ENCODE results near the gene BRIP1. TPM values are rescaled to one million over a fixed set of nuclear protein-coding genes. Genes with fewer than 3 reads are reported as not detected.

Gene BRIP1
- total RNA-seq, 2 experiments from 2014 or later: 20.1 TPM

DNA sequence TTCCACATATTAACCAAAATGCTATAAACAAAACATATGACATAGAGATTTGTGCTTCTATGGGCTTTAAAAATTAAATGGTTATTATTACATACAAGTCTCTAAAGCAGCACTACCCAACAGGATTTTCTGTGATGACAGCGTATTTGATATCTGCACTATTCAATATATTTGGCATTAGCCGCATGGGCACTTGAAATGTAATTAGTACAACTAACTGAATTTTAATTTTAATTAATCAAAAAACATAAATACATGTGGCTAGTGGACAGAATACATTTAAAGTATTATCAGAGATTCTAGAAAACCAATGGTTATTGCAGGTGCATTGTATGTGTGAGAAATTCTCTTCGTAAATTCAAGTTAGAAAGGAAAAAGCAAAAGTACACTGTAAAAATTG, 45.9 kb downstream of the BRIP1 start:
- H3K27ac Mint-ChIP-seq: no peak overlapping the region
- DNase-seq: no peak
- POLR2A ChIA-PET: no interaction called here

GRCh38 chr17:61816538-61816937, 46.8 kb downstream of the BRIP1 start:
- Mint-ChIP-seq H3K36me3 (peaks cover 42% of the 10 kb centered on the region), H3K4me1 (peaks cover 3% of the 10 kb centered on the region), H3K9me3 (peaks cover 3% of the 10 kb centered on the region), H3K27ac (no peak overlapping the region), H3K27me3 (no peaks in the 10 kb centered on the region), H3K4me3 (no peak overlapping the region)
- POLR2A ChIA-PET: no interaction called here
- no peak for DNase-seq
- ATAC-seq (ENCODE audit: low read depth): no peak

More for the DNA sequence above, 45.9 kb downstream of the BRIP1 start:
- H3K4me1 Mint-ChIP-seq: peaks cover 3% of the 10 kb centered on the region
- H3K27me3 Mint-ChIP-seq: no peaks in the 10 kb centered on the region
- no peak overlapping the region for H3K4me3 Mint-ChIP-seq
- peaks cover 47% of the 10 kb centered on the region for H3K36me3 Mint-ChIP-seq
- H3K9me3 Mint-ChIP-seq: peaks cover 5% of the 10 kb centered on the region
- no peak for ATAC-seq (ENCODE audit: low read depth)

- Mint-ChIP-seq H3K27ac (no peak overlapping the region), H3K36me3 (peaks cover 43% of the 10 kb centered on the region), H3K27me3 (no peaks in the 10 kb centered on the region), H3K9me3 (peaks cover 3% of the 10 kb centered on the region), H3K4me3 (no peak overlapping the region), H3K4me1 (peaks cover 3% of the 10 kb centered on the region)
- POLR2A ChIA-PET: no interaction called here
- ATAC-seq (ENCODE audit: low read depth) (no peak), DNase-seq (no peak)
Measured at GRCh38 chr17:61815863-61816503, 47.3 kb downstream of the BRIP1 start.

GRCh38 chr17:61814485-61814884, 48.8 kb downstream of the BRIP1 start:
- no peak overlapping the region for H3K4me3 Mint-ChIP-seq
- ATAC-seq (ENCODE audit: low read depth) (no peak), DNase-seq (no peak)
- no peak overlapping the region for H3K27ac Mint-ChIP-seq
- POLR2A ChIA-PET: no interaction called here
- H3K9me3 Mint-ChIP-seq: peaks cover 2% of the 10 kb centered on the region
- no peaks in the 10 kb centered on the region for H3K27me3 Mint-ChIP-seq
- H3K36me3 Mint-ChIP-seq: peaks cover 37% of the 10 kb centered on the region
- peaks cover 8% of the 10 kb centered on the region for H3K4me1 Mint-ChIP-seq

DNA sequence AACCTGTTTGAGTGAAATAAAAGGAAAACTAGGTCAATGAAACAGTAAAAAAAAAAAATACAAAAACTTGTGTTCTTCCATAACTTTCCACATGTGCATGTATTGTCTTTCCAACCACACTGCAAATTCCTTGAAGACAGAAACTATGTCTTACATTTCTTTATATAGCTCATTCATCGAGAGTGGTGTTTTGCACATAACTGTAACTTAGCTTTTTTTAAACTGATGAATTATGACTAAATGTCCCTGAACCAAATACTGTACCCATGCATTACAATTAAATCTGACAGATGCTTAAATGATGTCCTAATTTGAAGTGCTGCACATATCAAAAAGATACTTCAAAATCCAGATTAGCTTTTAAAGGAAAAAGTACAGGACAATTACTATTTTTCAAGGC, 50.1 kb downstream of the BRIP1 start:
- Mint-ChIP-seq H3K27me3 (no peaks in the 10 kb centered on the region), H3K27ac (no peak overlapping the region), H3K4me1 (peaks cover 6% of the 10 kb centered on the region), H3K9me3 (no peaks in the 10 kb centered on the region), H3K36me3 (peaks cover 32% of the 10 kb centered on the region), H3K4me3 (no peak overlapping the region)
- POLR2A ChIA-PET: interaction anchor here (1.0 kb wide), 1 partner anchor 50 kb away, joined by 3 read pairs; the partner anchor contains the start of gene BRIP1
- DNase-seq: no peak
- no peak for ATAC-seq (ENCODE audit: low read depth)

- Mint-ChIP-seq H3K27me3 (no peaks in the 10 kb centered on the region), H3K9me3 (no peaks in the 10 kb centered on the region), H3K27ac (no peak overlapping the region), H3K4me3 (no peak overlapping the region), H3K4me1 (peaks cover 5% of the 10 kb centered on the region), H3K36me3 (peaks cover 31% of the 10 kb centered on the region)
- ATAC-seq (ENCODE audit: low read depth): no peak
- POLR2A ChIA-PET: interaction anchor here (1.0 kb wide), 1 partner anchor 51 kb away, joined by 3 read pairs; the partner anchor contains the start of gene BRIP1
- DNase-seq: no peak
Measured at GRCh38 chr17:61812747-61813146, 50.6 kb downstream of the BRIP1 start.

DNA sequence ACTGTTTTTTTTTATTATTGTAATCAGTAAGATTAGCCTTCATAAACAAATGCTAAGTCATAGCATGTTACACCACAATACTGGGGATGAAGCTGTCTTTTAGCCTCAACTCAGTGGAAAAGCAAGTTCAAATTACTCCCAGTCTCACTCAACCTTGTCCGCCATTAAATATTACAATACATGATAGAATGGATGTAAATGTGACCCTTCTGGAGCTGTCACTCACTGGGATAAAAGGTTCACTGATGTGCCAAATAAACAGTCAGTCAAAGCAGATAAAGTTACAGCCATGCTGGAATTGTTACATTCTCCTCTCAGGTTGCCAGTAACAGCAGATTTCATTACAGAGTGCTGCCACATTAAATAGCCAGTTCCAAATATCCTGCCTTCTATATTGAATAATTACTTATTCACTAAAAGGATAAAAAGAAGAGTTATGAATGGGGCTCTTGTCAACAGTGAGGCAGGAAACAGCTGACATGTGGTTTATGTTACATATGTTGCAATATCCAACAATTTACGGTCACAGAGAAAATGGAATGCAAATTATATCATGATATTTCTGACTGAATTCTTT, 53.4 kb downstream of the BRIP1 start:
- Mint-ChIP-seq H3K27ac (no peak overlapping the region), H3K9me3 (no peaks in the 10 kb centered on the region), H3K36me3 (peaks cover 25% of the 10 kb centered on the region), H3K27me3 (no peaks in the 10 kb centered on the region), H3K4me1 (peaks cover 7% of the 10 kb centered on the region), H3K4me3 (no peak overlapping the region)
- POLR2A ChIA-PET: no interaction called here
- ATAC-seq (ENCODE audit: low read depth) (no peak), DNase-seq (no peak)

GRCh38 chr17:61808442-61808841, 54.9 kb downstream of the BRIP1 start:
- ATAC-seq (ENCODE audit: low read depth) (no peak), DNase-seq (no peak)
- H3K27ac Mint-ChIP-seq: no peak overlapping the region
- POLR2A ChIA-PET: no interaction called here
- no peaks in the 10 kb centered on the region for H3K27me3 Mint-ChIP-seq
- peaks cover 21% of the 10 kb centered on the region for H3K36me3 Mint-ChIP-seq
- H3K4me1 Mint-ChIP-seq: peaks cover 7% of the 10 kb centered on the region
- H3K9me3 Mint-ChIP-seq: no peaks in the 10 kb centered on the region
- H3K4me3 Mint-ChIP-seq: no peak overlapping the region

DNA sequence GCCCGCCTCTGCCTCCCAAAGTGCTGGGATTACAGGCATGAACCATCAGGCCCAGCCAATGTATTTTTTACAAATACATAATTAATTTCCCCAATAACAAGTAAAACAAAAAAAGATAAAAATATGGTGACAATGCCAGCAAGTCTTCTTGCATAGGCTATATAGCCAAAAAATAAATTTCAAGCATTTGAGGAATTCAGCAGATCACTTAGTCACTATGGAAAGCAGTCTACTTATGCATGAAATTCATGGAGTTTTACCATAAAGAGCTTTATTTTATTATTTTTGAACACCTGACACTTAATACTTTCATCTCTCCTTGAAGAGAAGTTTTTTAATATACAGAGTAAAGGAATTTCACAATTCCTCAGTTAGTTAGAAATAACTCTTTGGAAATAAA, 56.4 kb downstream of the BRIP1 start:
- ATAC-seq (ENCODE audit: low read depth): no peak
- Mint-ChIP-seq H3K4me1 (peaks cover 7% of the 10 kb centered on the region), H3K4me3 (no peak overlapping the region), H3K9me3 (no peaks in the 10 kb centered on the region), H3K27me3 (no peaks in the 10 kb centered on the region), H3K36me3 (peaks cover 20% of the 10 kb centered on the region), H3K27ac (no peak overlapping the region)
- no peak for DNase-seq
- POLR2A ChIA-PET: no interaction called here

- Mint-ChIP-seq H3K9me3 (no peaks in the 10 kb centered on the region), H3K4me1 (peaks cover 7% of the 10 kb centered on the region), H3K4me3 (no peak overlapping the region), H3K36me3 (peaks cover 17% of the 10 kb centered on the region), H3K27me3 (no peaks in the 10 kb centered on the region), H3K27ac (no peak overlapping the region)
- DNase-seq: no peak
- no peak for ATAC-seq (ENCODE audit: low read depth)
- POLR2A ChIA-PET: no interaction called here
Measured at GRCh38 chr17:61806081-61806828, 57.1 kb downstream of the BRIP1 start.

DNA sequence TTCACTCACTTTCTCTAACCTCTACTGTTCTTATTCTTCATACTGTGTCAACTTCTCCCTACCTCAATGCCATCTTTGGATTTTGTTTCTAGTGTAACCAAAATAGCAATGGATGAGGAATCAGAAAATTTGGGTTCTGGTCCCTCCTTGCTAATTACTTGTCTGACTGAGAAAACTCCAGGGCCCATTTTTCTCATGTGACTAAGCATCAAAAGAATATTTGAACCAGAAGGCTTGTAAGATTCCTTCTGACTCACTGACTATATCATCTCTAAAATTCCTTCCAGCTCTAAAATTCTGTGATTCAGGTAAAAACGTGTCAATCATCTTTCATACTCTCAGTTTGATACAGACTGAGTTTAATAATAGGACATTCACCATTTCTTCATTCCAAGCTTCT, 57.9 kb downstream of the BRIP1 start:
- H3K27me3 Mint-ChIP-seq: no peaks in the 10 kb centered on the region
- ATAC-seq (ENCODE audit: low read depth) (no peak), DNase-seq (no peak)
- peaks cover 6% of the 10 kb centered on the region for H3K4me1 Mint-ChIP-seq
- no peak overlapping the region for H3K4me3 Mint-ChIP-seq
- POLR2A ChIA-PET: no interaction called here
- H3K36me3 Mint-ChIP-seq: peaks cover 15% of the 10 kb centered on the region
- H3K9me3 Mint-ChIP-seq: no peaks in the 10 kb centered on the region
- no peak overlapping the region for H3K27ac Mint-ChIP-seq

GRCh38 chr17:61803796-61804195, 59.5 kb downstream of the BRIP1 start:
- no peak overlapping the region for H3K4me3 Mint-ChIP-seq
- POLR2A ChIA-PET: no interaction called here
- H3K36me3 Mint-ChIP-seq: peaks cover 18% of the 10 kb centered on the region
- H3K9me3 Mint-ChIP-seq: no peaks in the 10 kb centered on the region
- H3K27ac Mint-ChIP-seq: no peak overlapping the region
- no peak for DNase-seq
- ATAC-seq (ENCODE audit: low read depth): no peak
- H3K27me3 Mint-ChIP-seq: no peaks in the 10 kb centered on the region
- peaks cover 1% of the 10 kb centered on the region for H3K4me1 Mint-ChIP-seq

DNA sequence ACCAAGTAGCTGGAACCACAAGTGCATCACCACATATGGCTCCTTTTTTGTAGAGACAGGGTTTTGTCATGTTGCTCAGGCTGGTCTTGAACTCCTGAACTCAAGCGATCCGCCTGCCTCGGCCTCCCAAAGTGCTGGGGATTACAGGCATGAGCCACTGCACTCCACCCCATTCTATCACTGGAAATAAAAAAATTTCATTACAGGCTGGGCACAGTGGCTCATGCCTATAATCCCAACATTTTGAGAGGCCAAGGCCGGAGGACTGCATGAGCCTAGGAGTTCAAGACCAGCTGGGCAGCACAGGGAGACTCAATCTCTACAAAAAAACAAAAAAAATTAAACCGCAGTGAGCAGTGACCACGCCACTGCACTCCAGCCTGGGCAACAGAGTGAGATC, 60.1 kb downstream of the BRIP1 start:
- DNase-seq (no peak), ATAC-seq (ENCODE audit: low read depth) (no peak)
- Mint-ChIP-seq H3K4me3 (no peak overlapping the region), H3K4me1 (peaks cover 1% of the 10 kb centered on the region), H3K36me3 (peaks cover 15% of the 10 kb centered on the region), H3K27me3 (no peaks in the 10 kb centered on the region), H3K27ac (no peak overlapping the region), H3K9me3 (no peaks in the 10 kb centered on the region)
- POLR2A ChIA-PET: no interaction called here
